Nephron (organoid): ENCODE data around the gene WDFY4.

Source experiments
- H3K27ac Mint-ChIP-seq, 3 experiments: 2 replicates each; pipeline ENCODE4 v1.8.0; 2020; ENCODE audit warnings: mixed read lengths in 3 of 3, mild to moderate bottlenecking in 2 of 3, moderate library complexity in 1 of 3
- H3K27me3 Mint-ChIP-seq: 2 replicates; pipeline ENCODE4 v1.8.0; 2021; ENCODE audit warnings: low read depth, mild to moderate bottlenecking, moderate library complexity, mixed read lengths
- H3K36me3 Mint-ChIP-seq: 2 replicates; pipeline ENCODE4 v1.8.0; 2020; ENCODE audit warnings: low read depth, mixed read lengths
- H3K4me1 Mint-ChIP-seq: 2 replicates; pipeline ENCODE4 v1.8.0; 2020; ENCODE audit warnings: mixed read lengths
- H3K4me3 Mint-ChIP-seq, 3 experiments: 2 replicates each; pipeline ENCODE4 v1.8.0; 2020; ENCODE audit warnings: mild to moderate bottlenecking in 3 of 3, mixed read lengths in 3 of 3, moderate library complexity in 2 of 3
- H3K9me3 Mint-ChIP-seq: 2 replicates; pipeline ENCODE4 v1.8.0; 2020; ENCODE audit warnings: mixed read lengths
- CTCF ChIP-seq, 3 experiments: fragments of 200-600 bp; sonication (generic); IDR thresholded peaks; one replicate each; pipeline ENCODE4 v1.5.0; 2021; ENCODE audit warnings: antibody characterized with exemption in 3 of 3; ENCODE audit not compliant: unreplicated experiment in 3 of 3

WDFY4 gene

GRCh38 chr10:48670978-48671913, 13.4 kb upstream of the WDFY4 start:
- H3K27ac Mint-ChIP-seq = no peak overlapping the region
- peaks cover 8% of the 10 kb centered on the region for H3K9me3 Mint-ChIP-seq
- TF ChIP-seq CTCF (IDR thresholded peaks at IDR 0.05; ENCODE audit: unreplicated experiment in 3 of 3) = no peak
- H3K36me3 Mint-ChIP-seq = no peaks in the 10 kb centered on the region
- H3K4me3 Mint-ChIP-seq = no peak overlapping the region
- peaks cover 6% of the 10 kb centered on the region for H3K4me1 Mint-ChIP-seq
- peaks cover 6% of the 10 kb centered on the region for H3K27me3 Mint-ChIP-seq

- H3K4me3 Mint-ChIP-seq = peak overlapping the region in 1 of 3 experiments; percentile 27
- no peaks in the 10 kb centered on the region for H3K36me3 Mint-ChIP-seq
- H3K27ac Mint-ChIP-seq = no peak overlapping the region
- no peak for TF ChIP-seq CTCF (IDR thresholded peaks at IDR 0.05; ENCODE audit: unreplicated experiment in 3 of 3)
- peaks cover 6% of the 10 kb centered on the region for H3K27me3 Mint-ChIP-seq
- peaks cover 8% of the 10 kb centered on the region for H3K9me3 Mint-ChIP-seq
- peaks cover 6% of the 10 kb centered on the region for H3K4me1 Mint-ChIP-seq
These were observed 12.6 kb upstream of the WDFY4 start for GRCh38 chr10:48671914-48672595.

GRCh38 chr10:48672596-48673265, 11.9 kb upstream of the WDFY4 start:
- Mint-ChIP-seq H3K9me3 (peaks cover 12% of the 10 kb centered on the region), H3K4me1 (peaks cover 6% of the 10 kb centered on the region), H3K4me3 (no peak overlapping the region), H3K36me3 (no peaks in the 10 kb centered on the region), H3K27me3 (peaks cover 6% of the 10 kb centered on the region), H3K27ac (no peak overlapping the region)
- TF ChIP-seq CTCF (IDR thresholded peaks at IDR 0.05; ENCODE audit: unreplicated experiment in 3 of 3) = no peak

- no peak for TF ChIP-seq CTCF (IDR thresholded peaks at IDR 0.05; ENCODE audit: unreplicated experiment in 3 of 3)
- Mint-ChIP-seq H3K9me3 (peaks cover 22% of the 10 kb centered on the region), H3K27ac (no peak overlapping the region), H3K36me3 (peaks cover 4% of the 10 kb centered on the region), H3K27me3 (peaks cover 6% of the 10 kb centered on the region), H3K4me3 (no peak overlapping the region), H3K4me1 (no peaks in the 10 kb centered on the region)
These were observed 7.0 kb upstream of the WDFY4 start for GRCh38 chr10:48677625-48678024.

- H3K27ac Mint-ChIP-seq = no peak overlapping the region
- H3K9me3 Mint-ChIP-seq = peaks cover 22% of the 10 kb centered on the region
- H3K36me3 Mint-ChIP-seq = peaks cover 4% of the 10 kb centered on the region
- peaks cover 2% of the 10 kb centered on the region for H3K27me3 Mint-ChIP-seq
- no peaks in the 10 kb centered on the region for H3K4me1 Mint-ChIP-seq
- no peak for TF ChIP-seq CTCF (IDR thresholded peaks at IDR 0.05; ENCODE audit: unreplicated experiment in 3 of 3)
- no peak overlapping the region for H3K4me3 Mint-ChIP-seq
These were observed 6.6 kb upstream of the WDFY4 start for GRCh38 chr10:48678041-48678440.
